Liver (tissue), 9 donors: ENCODE results near the gene KRTAP19-1. TPM values are rescaled to one million over a fixed set of nuclear protein-coding genes. Genes with fewer than 3 reads are reported as not detected.

ENCODE experiments used
- DNase-seq: peaks from one replicate; pipeline ENCODE4 v3.0.0-alpha.2; 2017; ENCODE audit warnings: low spot score
- H3K27ac ChIP-seq, 2 donors: one replicate each; pipeline ENCODE4 v1.7.0; 2013; ENCODE audit warnings: inconsistent platforms in 2 of 2, low read length in 2 of 2, control low read depth in 1 of 2, low read depth in 1 of 2, mild to moderate bottlenecking in 1 of 2
- H3K27me3 ChIP-seq, 4 donors: one replicate each; pipeline versions ENCODE4 v1.6.1 to v1.7.0; 2013; ENCODE audit warnings: low read length in 3 of 4, inconsistent platforms in 1 of 4, mild to moderate bottlenecking in 1 of 4, moderate library complexity in 1 of 4; ENCODE audit not compliant: control insufficient read depth in 4 of 4, insufficient read depth in 4 of 4
- H3K36me3 ChIP-seq, 4 donors: one replicate each; pipeline versions ENCODE4 v1.6.1 to v1.7.0; 2013; ENCODE audit warnings: low read length in 3 of 4, mild to moderate bottlenecking in 3 of 4, low read depth in 1 of 4, moderate library complexity in 1 of 4; ENCODE audit not compliant: control insufficient read depth in 4 of 4, insufficient read depth in 3 of 4
- H3K4me1 ChIP-seq, 4 donors: one replicate each; pipeline versions ENCODE4 v1.6.1 to v1.7.0; 2013; ENCODE audit warnings: low read length in 3 of 4, mild to moderate bottlenecking in 3 of 4, moderate library complexity in 1 of 4; ENCODE audit not compliant: control insufficient read depth in 4 of 4, insufficient read depth in 4 of 4
- H3K4me3 ChIP-seq, 3 donors: one replicate each; pipeline versions ENCODE4 v1.6.1 to v1.7.0; 2013; ENCODE audit warnings: low read length in 3 of 3, control low read depth in 1 of 3, low read depth in 1 of 3, mild to moderate bottlenecking in 1 of 3
- H3K9ac ChIP-seq, 2 donors: one replicate each; pipeline ENCODE4 v1.7.0; 2013; ENCODE audit warnings: low read length in 2 of 2, mild to moderate bottlenecking in 2 of 2, moderate library complexity in 2 of 2, control low read depth in 1 of 2, low read depth in 1 of 2
- H3K9me3 ChIP-seq, 4 donors: one replicate each; pipeline versions ENCODE4 v1.6.1 to v1.7.0; 2013; ENCODE audit warnings: low read length in 3 of 4; ENCODE audit not compliant: control insufficient read depth in 4 of 4
- ATF3 ChIP-seq: IDR thresholded peaks from 2 replicates; pipeline ENCODE4 v1.6.1; 2016; ENCODE audit warnings: antibody characterized with exemption
- FOXA1 ChIP-seq: IDR thresholded peaks from 2 replicates; pipeline ENCODE4 v1.6.1; 2016; ENCODE audit warnings: antibody characterized with exemption
- FOXA2 ChIP-seq: IDR thresholded peaks from 2 replicates; pipeline ENCODE4 v1.6.1; 2016; ENCODE audit warnings: antibody characterized with exemption
- GABPA ChIP-seq, 2 donors: IDR thresholded peaks in 1 of 2; conservative IDR thresholded peaks in 1 of 2; 2 replicates each; pipeline ENCODE4 v1.6.1; 2016; ENCODE audit warnings: antibody characterized with exemption in 2 of 2, mild to moderate bottlenecking in 1 of 2, moderate library complexity in 1 of 2
- HNF4A ChIP-seq, 2 donors: conservative IDR thresholded peaks; 2 replicates each; pipeline ENCODE4 v1.6.1; 2016; ENCODE audit warnings: antibody characterized with exemption in 2 of 2, mild to moderate bottlenecking in 2 of 2
- HNF4G ChIP-seq: IDR thresholded peaks from 2 replicates; pipeline ENCODE4 v1.6.1; 2016; ENCODE audit warnings: antibody characterized with exemption
- JUND ChIP-seq, 2 donors: IDR thresholded peaks; 2 replicates each; pipeline ENCODE4 v1.6.1; 2016; ENCODE audit warnings: antibody characterized with exemption in 2 of 2
- NR2F2 ChIP-seq: IDR thresholded peaks from 2 replicates; pipeline ENCODE4 v1.6.1; 2016; ENCODE audit warnings: antibody characterized with exemption
- RAD21 ChIP-seq, 2 donors: IDR thresholded peaks; 2 replicates each; pipeline ENCODE4 v1.6.1; 2016; ENCODE audit warnings: antibody characterized with exemption in 2 of 2, mild to moderate bottlenecking in 2 of 2
- RXRA ChIP-seq, 2 donors: IDR thresholded peaks; 2 replicates each; pipeline ENCODE4 v1.6.1; 2017 to 2018; ENCODE audit warnings: antibody characterized with exemption in 2 of 2, mild to moderate bottlenecking in 1 of 2
- SP1 ChIP-seq: IDR thresholded peaks from 2 replicates; pipeline ENCODE4 v1.6.1; 2018; ENCODE audit warnings: antibody characterized with exemption, mild to moderate bottlenecking
- TAF1 ChIP-seq: conservative IDR thresholded peaks from 2 replicates; pipeline ENCODE4 v1.6.1; 2016; ENCODE audit warnings: antibody characterized with exemption, mild to moderate bottlenecking
- YY1 ChIP-seq: IDR thresholded peaks from 2 replicates; pipeline ENCODE4 v1.6.1; 2016; ENCODE audit warnings: antibody characterized with exemption, mild to moderate bottlenecking
- ZBTB33 ChIP-seq: IDR thresholded peaks from 2 replicates; pipeline ENCODE4 v1.6.1; 2016; ENCODE audit warnings: antibody characterized with exemption
- WGBS: extraction: QIAGEN DNeasy Blood & Tissue Kit; methylation state at CpG from one replicate; pipeline ENCODE4 v1.1.7; 2013; 5-methylcytosine and 5-hydroxymethylcytosine counted together
- polyA plus RNA-seq, 2 donors: library from polyadenylated mRNA; stranded (reverse) in 1 of 2; unstranded in 1 of 2; fragments of 200-250 nt in 1 of 2; fragments of >200 nt in 1 of 2; fragmentation: Nextera tagmentation in 1 of 2; extraction: Ambion mirVana in 1 of 2; gene quantifications; one replicate each; pipeline versions ENCODE4 v1.2.1 to v1.2.3, GENCODE V29; 2013 to 2015
- total RNA-seq, 2 donors: library from RNA; depleted of rRNA; stranded (reverse); fragments of >200 nt; gene quantifications; one replicate each; pipeline ENCODE4 v1.2.3, GENCODE V29; 2014
- TF ChIP-seq, protein P1 (sequence below): IDR thresholded peaks from 2 replicates; pipeline ENCODE4 v1.6.1; 2016; ENCODE audit warnings: antibody characterized with exemption, mild to moderate bottlenecking
- TF ChIP-seq, protein P2 (sequence below): fragments of 150-350 bp; IDR thresholded peaks from 2 replicates; pipeline ENCODE4 v1.5.1; 2017; ENCODE audit warnings: improper control_type of control experiment, low read depth, low read length; ENCODE audit not compliant: missing input control
- donor health status: healthy.
- donor health status: healthy.
- donor health status: healthy.
- donor health status: healthy.
- donor health status: healthy.

The KRTAP19-1 gene
- total and polyA plus RNA-seq, 4 donors, result not detected

DNA sequence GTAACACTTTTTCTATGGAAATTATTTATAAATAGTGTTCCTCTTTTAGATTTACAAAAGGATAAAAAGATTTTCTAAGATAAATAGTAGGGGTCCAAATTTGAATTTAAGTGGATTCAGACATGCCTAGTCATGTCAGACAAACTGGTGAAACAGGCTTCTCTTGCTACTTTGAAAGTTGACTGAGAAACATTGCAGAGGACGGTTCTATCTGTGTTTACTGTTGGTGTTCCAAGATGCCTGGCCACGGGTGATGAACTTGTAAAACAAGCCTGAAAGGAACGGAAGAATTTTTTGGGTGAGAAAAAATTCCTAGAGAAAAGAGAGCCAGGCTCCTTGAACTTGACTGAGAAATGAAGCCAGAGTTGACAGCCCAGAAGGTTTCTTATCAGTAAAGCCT lies 2.2 kb downstream of the KRTAP19-1 start:
- Histone ChIP-seq H3K4me1 (no peaks in the 10 kb centered on the region), H3K4me3 (no peak overlapping the region), H3K9me3 (no peaks in the 10 kb centered on the region), H3K27ac (no peak overlapping the region), H3K27me3 (peaks cover 0 to 3% (median 0%) of the 10 kb centered on the region in 4 donors), H3K36me3 (no peaks in the 10 kb centered on the region), H3K9ac (no peak overlapping the region)
- TF ChIP-seq ATF3 (no peak), NR2F2 (no peak), HNF4A (conservative IDR thresholded peaks at IDR 0.05) (no peak), TAF1 (no peak), GABPA (IDR thresholded peaks at IDR 0.05 in 1 of 2, conservative IDR thresholded peaks at IDR 0.05 in 1 of 2) (no peak), SP1 (no peak), YY1 (no peak)
- TF ChIP-seq, protein P1, sequence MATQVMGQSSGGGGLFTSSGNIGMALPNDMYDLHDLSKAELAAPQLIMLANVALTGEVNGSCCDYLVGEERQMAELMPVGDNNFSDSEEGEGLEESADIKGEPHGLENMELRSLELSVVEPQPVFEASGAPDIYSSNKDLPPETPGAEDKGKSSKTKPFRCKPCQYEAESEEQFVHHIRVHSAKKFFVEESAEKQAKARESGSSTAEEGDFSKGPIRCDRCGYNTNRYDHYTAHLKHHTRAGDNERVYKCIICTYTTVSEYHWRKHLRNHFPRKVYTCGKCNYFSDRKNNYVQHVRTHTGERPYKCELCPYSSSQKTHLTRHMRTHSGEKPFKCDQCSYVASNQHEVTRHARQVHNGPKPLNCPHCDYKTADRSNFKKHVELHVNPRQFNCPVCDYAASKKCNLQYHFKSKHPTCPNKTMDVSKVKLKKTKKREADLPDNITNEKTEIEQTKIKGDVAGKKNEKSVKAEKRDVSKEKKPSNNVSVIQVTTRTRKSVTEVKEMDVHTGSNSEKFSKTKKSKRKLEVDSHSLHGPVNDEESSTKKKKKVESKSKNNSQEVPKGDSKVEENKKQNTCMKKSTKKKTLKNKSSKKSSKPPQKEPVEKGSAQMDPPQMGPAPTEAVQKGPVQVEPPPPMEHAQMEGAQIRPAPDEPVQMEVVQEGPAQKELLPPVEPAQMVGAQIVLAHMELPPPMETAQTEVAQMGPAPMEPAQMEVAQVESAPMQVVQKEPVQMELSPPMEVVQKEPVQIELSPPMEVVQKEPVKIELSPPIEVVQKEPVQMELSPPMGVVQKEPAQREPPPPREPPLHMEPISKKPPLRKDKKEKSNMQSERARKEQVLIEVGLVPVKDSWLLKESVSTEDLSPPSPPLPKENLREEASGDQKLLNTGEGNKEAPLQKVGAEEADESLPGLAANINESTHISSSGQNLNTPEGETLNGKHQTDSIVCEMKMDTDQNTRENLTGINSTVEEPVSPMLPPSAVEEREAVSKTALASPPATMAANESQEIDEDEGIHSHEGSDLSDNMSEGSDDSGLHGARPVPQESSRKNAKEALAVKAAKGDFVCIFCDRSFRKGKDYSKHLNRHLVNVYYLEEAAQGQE, result no peak
- no peak for DNase-seq
- WGBS, result 46% methylated on average over 3 of the region's 3 CpGs

- H3K4me3 ChIP-seq, result no peak overlapping the region
- no peak for DNase-seq
- 69% methylated on average over 6 of the region's 6 CpGs for WGBS
Measured at GRCh38 chr21:30468900-30469714, 11.1 kb downstream of the KRTAP19-1 start.

More at GRCh38 chr21:30468900-30469714, 11.1 kb downstream of the KRTAP19-1 start:
- H3K9me3 ChIP-seq, result no peaks in the 10 kb centered on the region
- H3K9ac ChIP-seq, result no peak overlapping the region
- no peak overlapping the region for H3K27ac ChIP-seq
- H3K4me1 ChIP-seq, result no peaks in the 10 kb centered on the region
- no peaks in the 10 kb centered on the region for H3K36me3 ChIP-seq
- H3K27me3 ChIP-seq, result no peaks in the 10 kb centered on the region
- TF ChIP-seq FOXA2, result no peak
- no peak for TF ChIP-seq SP1
- TF ChIP-seq RXRA (IDR thresholded peaks at IDR 0.05), result no peak
- no peak for TF ChIP-seq NR2F2
- TF ChIP-seq ZBTB33, result no peak
- no peak for TF ChIP-seq FOXA1
- TF ChIP-seq ATF3, result no peak
- no peak for TF ChIP-seq TAF1
- no peak for TF ChIP-seq YY1
- no peak for TF ChIP-seq RAD21 (IDR thresholded peaks at IDR 0.05)
- TF ChIP-seq GABPA (IDR thresholded peaks at IDR 0.05 in 1 of 2, conservative IDR thresholded peaks at IDR 0.05 in 1 of 2), result no peak
- no peak for TF ChIP-seq HNF4A (conservative IDR thresholded peaks at IDR 0.05)
- TF ChIP-seq HNF4G, result no peak
- TF ChIP-seq JUND (IDR thresholded peaks at IDR 0.05), result no peak
- TF ChIP-seq, protein P2, sequence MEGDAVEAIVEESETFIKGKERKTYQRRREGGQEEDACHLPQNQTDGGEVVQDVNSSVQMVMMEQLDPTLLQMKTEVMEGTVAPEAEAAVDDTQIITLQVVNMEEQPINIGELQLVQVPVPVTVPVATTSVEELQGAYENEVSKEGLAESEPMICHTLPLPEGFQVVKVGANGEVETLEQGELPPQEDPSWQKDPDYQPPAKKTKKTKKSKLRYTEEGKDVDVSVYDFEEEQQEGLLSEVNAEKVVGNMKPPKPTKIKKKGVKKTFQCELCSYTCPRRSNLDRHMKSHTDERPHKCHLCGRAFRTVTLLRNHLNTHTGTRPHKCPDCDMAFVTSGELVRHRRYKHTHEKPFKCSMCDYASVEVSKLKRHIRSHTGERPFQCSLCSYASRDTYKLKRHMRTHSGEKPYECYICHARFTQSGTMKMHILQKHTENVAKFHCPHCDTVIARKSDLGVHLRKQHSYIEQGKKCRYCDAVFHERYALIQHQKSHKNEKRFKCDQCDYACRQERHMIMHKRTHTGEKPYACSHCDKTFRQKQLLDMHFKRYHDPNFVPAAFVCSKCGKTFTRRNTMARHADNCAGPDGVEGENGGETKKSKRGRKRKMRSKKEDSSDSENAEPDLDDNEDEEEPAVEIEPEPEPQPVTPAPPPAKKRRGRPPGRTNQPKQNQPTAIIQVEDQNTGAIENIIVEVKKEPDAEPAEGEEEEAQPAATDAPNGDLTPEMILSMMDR, result no peak
